Omental fat pad (tissue), 4 donors: Measurements from ENCODE around the gene ZSCAN1. TPM values are rescaled to one million over a fixed set of nuclear protein-coding genes. Genes with fewer than 3 reads are reported as not detected.

ENCODE experiments used
- ATAC-seq: fragments of 150-250 bp; one replicate; pipeline ENCODE4 v1.9.1; 2016; ENCODE audit warnings: mild to moderate bottlenecking, moderate library complexity; ENCODE audit not compliant: low FRiP score
- DNase-seq: peaks from one replicate; pipeline ENCODE4 v3.0.0-alpha.2; 2019; ENCODE audit warnings: low spot score
- CTCF ChIP-seq, 3 donors: fragments of 450-650 bp; IDR thresholded peaks; one replicate each; pipeline ENCODE4 v1.5.1; 2016 to 2017; ENCODE audit warnings: antibody characterized with exemption in 3 of 3, mild to moderate bottlenecking in 3 of 3, moderate library complexity in 2 of 3
- total RNA-seq, 4 donors: library from RNA; depleted of rRNA; stranded (reverse); fragments of >200 nt; gene quantifications; one replicate each; pipeline ENCODE4 v1.1.0, GENCODE V29; 2016

ZSCAN1 gene
- total RNA-seq, 4 donors from 2014 or later, result not detected

- no peak for ATAC-seq
- no peak for DNase-seq
- no peak for TF ChIP-seq CTCF (IDR thresholded peaks at IDR 0.05)
These were observed 13.0 kb downstream of the ZSCAN1 start for GRCh38 chr19:58046856-58047255.

- DNase-seq, result no peak
- no peak for TF ChIP-seq CTCF (IDR thresholded peaks at IDR 0.05)
- no peak for ATAC-seq
These were observed 13.8 kb downstream of the ZSCAN1 start for GRCh38 chr19:58047672-58048071.

GRCh38 chr19:58052256-58052655 is 18.4 kb downstream of the ZSCAN1 start:
- ATAC-seq, result no peak
- no peak for TF ChIP-seq CTCF (IDR thresholded peaks at IDR 0.05)
- no peak for DNase-seq

- no peak for DNase-seq
- no peak for ATAC-seq
- no peak for TF ChIP-seq CTCF (IDR thresholded peaks at IDR 0.05)
These were observed 19.8 kb downstream of the ZSCAN1 start for GRCh38 chr19:58053480-58054156.

GRCh38 chr19:58054901-58055874 is 21.4 kb downstream of the ZSCAN1 start:
- no peak for DNase-seq
- TF ChIP-seq CTCF (IDR thresholded peaks at IDR 0.05), result no peak
- ATAC-seq, result no peak

- DNase-seq (no peak), ATAC-seq (no peak)
- no peak for TF ChIP-seq CTCF (IDR thresholded peaks at IDR 0.05)
These were observed 22.4 kb downstream of the ZSCAN1 start for GRCh38 chr19:58056261-58056660.
